ENCODE measurements around the gene KLC4.

KLC4 gene

DNA sequence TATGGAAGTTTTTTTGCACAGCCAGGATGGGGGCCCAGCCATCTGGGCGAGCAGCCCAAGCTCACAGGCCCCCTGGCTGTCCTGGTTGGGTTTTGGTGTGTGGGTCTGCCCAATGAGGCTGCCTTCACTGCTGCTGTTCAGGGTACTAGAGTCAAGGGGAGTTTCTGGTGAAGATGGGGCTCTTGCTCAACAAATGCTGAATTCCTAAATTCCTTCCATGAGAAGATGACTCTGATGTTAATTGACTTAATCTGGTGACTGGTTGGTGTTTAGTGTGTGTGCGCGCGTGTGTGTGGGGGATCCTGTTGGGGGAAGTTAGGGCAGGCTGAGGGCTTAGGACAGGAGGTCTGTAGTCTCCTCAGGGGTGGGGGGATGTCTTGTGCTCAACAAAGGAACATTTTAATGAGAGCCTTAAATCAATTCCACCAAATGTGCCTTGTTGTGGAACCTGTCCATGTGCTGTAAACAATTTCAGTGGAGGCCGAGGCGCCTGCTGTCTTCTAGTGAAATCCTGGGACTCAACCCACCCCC lies 18.6 kb downstream of the KLC4 start:
- no peak for TF ChIP-seq CREB1 (IDR thresholded peaks at IDR 0.05; ENCODE audit: low read depth)
- TF ChIP-seq NFIC (IDR thresholded peaks at IDR 0.05), result no peak
- no peak for TF ChIP-seq EGR1 (IDR thresholded peaks at IDR 0.05)

DNA sequence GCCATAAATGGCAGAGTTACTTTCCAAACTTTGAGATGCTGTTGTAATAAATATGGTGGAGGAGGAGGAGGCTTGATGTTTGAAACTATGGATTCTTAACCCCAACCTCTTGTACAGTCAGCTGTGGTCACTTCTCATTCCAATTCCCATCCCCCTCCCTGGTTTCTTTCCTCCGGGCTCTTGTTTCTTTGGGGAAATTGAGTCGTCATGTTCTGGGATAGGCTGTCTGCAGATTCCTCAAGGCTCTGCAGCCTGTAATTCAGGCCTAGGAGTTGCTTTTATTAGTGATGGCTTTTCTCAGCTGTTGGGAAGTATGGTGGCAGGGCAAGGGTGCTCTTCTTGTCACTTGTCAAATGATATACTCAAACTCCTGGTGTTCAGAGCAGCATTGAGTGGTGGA lies 19.3 kb downstream of the KLC4 start:
- TF ChIP-seq EP300 (IDR thresholded peaks at IDR 0.05; ENCODE audit: borderline replicate concordance), result no peak

DNA sequence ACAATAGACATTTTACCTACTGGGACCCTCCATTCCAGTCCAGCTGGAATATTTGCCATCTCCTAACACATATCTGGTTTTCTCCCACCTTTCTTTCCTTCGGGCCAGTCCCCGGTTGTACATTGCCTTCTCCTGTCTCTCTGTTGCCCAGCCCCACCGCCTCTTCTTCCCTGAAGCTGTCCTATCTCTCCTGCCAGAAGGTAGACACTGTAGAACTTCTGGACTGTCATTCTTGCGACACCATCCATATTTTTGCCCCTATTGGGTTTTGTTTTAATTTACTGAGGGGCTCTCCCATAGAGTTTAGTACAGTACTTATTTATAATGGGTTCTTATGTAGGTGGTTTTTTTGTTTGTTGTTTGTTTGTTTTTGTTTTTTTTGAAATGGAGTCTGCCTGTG lies 21.6 kb downstream of the KLC4 start:
- no peak for TF ChIP-seq EGR1 (IDR thresholded peaks at IDR 0.05)
- no peak for TF ChIP-seq EP300 (IDR thresholded peaks at IDR 0.05; ENCODE audit: borderline replicate concordance)
- no peak for TF ChIP-seq YY1 (IDR thresholded peaks at IDR 0.05; ENCODE audit: low read depth)
- TF ChIP-seq TCF12 (IDR thresholded peaks at IDR 0.05; ENCODE audit: low read depth), result no peak
- TF ChIP-seq FOXM1 (IDR thresholded peaks at IDR 0.05; ENCODE audit: borderline replicate concordance, low read depth), result no peak
- no peak for TF ChIP-seq RAD21 (IDR thresholded peaks at IDR 0.05; ENCODE audit: low read depth)
- TF ChIP-seq, protein P1, sequence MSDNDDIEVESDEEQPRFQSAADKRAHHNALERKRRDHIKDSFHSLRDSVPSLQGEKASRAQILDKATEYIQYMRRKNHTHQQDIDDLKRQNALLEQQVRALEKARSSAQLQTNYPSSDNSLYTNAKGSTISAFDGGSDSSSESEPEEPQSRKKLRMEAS (IDR thresholded peaks at IDR 0.05), result no peak

DNA sequence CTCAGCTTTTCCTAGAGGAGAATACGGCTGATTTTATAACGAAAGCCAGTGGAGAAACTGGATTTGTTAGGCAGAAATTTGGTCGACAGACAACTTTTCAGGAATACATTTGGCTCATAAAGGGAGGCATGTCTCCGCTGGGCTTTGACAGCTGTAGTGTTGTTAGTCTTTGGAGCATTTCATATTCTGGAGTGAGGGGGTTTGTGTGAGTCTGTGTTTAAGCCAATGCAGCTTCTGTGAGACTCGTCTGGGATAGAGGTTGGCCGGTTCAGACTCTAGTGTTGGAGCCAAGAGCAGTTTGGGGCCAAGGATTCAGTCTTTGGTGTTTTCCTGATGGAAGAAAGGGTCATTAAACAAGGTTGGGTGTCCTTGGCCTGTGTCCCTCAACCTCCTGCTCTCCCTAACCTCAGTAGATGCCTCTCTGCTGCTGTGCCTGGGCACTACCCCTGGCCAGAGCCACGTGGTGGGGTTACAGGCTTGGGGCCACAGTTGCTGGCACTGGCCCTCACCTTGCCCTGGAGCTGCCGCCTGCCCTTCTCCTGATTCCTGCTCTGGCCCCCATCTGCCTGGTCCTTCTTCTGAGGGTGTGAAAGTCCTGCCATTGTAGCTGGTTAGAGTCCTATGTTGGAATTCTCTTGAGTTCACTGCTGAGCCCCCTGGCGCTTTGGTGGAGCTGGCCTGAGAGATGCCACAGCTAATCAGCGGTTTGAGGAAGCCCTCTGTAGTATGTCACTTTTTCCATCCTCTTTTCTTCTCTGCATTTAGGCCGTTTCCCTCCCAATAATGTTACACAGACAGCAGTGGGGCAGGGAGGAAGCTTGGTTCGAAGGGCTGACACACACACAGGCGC lies 23.6 kb downstream of the KLC4 start:
- TF ChIP-seq FOXM1 (IDR thresholded peaks at IDR 0.05; ENCODE audit: borderline replicate concordance, low read depth), result no peak
- TF ChIP-seq EP300 (IDR thresholded peaks at IDR 0.05; ENCODE audit: borderline replicate concordance), result no peak
- TF ChIP-seq TCF12 (IDR thresholded peaks at IDR 0.05; ENCODE audit: low read depth), result no peak
- no peak for TF ChIP-seq CEBPB (IDR thresholded peaks at IDR 0.05)

DNA sequence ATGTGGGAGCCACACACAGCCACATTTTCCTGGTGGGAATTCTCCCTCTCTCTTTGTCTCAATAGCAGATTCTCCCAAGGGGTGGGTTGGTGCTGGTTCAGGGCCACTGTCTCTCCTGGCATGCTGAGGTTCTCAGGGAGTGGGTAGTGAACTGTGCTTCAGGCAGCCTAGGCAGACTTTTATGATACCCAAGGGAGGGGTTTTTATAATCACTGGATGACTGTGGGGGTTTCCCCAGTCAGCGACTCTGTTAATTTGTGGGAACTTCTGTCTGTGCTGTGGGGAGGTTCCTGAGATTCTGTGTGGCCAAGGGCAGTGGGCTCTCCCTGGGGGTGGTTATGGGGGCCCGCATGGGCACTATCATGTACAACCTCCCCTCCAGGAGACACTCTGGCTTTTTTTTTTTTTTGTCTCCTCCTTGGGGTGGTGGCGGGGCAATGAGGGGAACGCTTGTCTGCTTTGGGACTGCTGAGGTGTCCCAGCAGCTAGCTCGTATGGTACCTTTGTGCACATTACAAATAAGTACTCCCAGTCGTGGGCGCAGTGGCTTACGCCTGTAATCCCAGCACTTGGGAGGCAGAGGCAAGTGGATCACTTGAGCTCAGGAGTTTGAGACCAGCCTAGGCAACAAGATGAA lies 26.7 kb downstream of the KLC4 start:
- TF ChIP-seq, protein P1 (IDR thresholded peaks at IDR 0.05), result no peak
- TF ChIP-seq TAF1 (IDR thresholded peaks at IDR 0.05; ENCODE audit: low read depth), result no peak
- TF ChIP-seq TEAD4 (IDR thresholded peaks at IDR 0.05), result no peak
- no peak for TF ChIP-seq ZBTB7A (IDR thresholded peaks at IDR 0.05; ENCODE audit: low read depth)
- no peak for TF ChIP-seq EGR1 (IDR thresholded peaks at IDR 0.05)
- no peak for TF ChIP-seq CREB1 (IDR thresholded peaks at IDR 0.05; ENCODE audit: low read depth)
- TF ChIP-seq CEBPB (IDR thresholded peaks at IDR 0.05), result no peak
- TF ChIP-seq FOXM1 (IDR thresholded peaks at IDR 0.05; ENCODE audit: borderline replicate concordance, low read depth), result no peak
- no peak for TF ChIP-seq RAD21 (IDR thresholded peaks at IDR 0.05; ENCODE audit: low read depth)
- no peak for TF ChIP-seq NFIC (IDR thresholded peaks at IDR 0.05)
- TF ChIP-seq EP300 (IDR thresholded peaks at IDR 0.05; ENCODE audit: borderline replicate concordance), result no peak
- TF ChIP-seq, protein P2, sequence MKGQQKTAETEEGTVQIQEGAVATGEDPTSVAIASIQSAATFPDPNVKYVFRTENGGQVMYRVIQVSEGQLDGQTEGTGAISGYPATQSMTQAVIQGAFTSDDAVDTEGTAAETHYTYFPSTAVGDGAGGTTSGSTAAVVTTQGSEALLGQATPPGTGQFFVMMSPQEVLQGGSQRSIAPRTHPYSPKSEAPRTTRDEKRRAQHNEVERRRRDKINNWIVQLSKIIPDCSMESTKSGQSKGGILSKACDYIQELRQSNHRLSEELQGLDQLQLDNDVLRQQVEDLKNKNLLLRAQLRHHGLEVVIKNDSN (IDR thresholded peaks at IDR 0.05), result no peak
- TF ChIP-seq TCF12 (IDR thresholded peaks at IDR 0.05; ENCODE audit: low read depth), result no peak
- TF ChIP-seq, protein P3, sequence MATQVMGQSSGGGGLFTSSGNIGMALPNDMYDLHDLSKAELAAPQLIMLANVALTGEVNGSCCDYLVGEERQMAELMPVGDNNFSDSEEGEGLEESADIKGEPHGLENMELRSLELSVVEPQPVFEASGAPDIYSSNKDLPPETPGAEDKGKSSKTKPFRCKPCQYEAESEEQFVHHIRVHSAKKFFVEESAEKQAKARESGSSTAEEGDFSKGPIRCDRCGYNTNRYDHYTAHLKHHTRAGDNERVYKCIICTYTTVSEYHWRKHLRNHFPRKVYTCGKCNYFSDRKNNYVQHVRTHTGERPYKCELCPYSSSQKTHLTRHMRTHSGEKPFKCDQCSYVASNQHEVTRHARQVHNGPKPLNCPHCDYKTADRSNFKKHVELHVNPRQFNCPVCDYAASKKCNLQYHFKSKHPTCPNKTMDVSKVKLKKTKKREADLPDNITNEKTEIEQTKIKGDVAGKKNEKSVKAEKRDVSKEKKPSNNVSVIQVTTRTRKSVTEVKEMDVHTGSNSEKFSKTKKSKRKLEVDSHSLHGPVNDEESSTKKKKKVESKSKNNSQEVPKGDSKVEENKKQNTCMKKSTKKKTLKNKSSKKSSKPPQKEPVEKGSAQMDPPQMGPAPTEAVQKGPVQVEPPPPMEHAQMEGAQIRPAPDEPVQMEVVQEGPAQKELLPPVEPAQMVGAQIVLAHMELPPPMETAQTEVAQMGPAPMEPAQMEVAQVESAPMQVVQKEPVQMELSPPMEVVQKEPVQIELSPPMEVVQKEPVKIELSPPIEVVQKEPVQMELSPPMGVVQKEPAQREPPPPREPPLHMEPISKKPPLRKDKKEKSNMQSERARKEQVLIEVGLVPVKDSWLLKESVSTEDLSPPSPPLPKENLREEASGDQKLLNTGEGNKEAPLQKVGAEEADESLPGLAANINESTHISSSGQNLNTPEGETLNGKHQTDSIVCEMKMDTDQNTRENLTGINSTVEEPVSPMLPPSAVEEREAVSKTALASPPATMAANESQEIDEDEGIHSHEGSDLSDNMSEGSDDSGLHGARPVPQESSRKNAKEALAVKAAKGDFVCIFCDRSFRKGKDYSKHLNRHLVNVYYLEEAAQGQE (IDR thresholded peaks at IDR 0.05; ENCODE audit: low read depth), result no peak
- TF ChIP-seq YY1 (IDR thresholded peaks at IDR 0.05; ENCODE audit: low read depth), result no peak

DNA sequence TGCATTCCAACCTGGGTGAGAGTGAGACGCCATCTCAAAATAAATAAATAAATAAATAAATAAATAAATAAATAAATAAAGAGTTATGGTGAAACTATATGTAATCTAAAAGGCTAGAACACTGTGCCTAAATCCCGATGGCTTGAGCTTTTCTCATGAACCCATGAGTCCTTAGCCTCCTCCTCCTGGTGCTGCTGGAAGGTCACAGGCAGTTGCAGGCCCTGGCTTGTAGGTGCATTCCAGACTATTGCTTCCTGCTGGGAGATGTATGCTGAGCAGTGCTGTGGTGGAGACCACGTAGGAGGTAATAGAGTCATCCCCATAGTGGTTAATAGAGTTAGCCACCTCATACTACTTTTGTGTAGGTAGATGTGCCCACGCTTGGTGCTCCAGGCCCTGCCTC lies 29.2 kb downstream of the KLC4 start:
- no peak for TF ChIP-seq EP300 (IDR thresholded peaks at IDR 0.05; ENCODE audit: borderline replicate concordance)
- TF ChIP-seq FOXM1 (IDR thresholded peaks at IDR 0.05; ENCODE audit: borderline replicate concordance, low read depth), result no peak
- TF ChIP-seq, protein P2 (IDR thresholded peaks at IDR 0.05), result no peak
- TF ChIP-seq CREB1 (IDR thresholded peaks at IDR 0.05; ENCODE audit: low read depth), result no peak
- TF ChIP-seq, protein P1 (IDR thresholded peaks at IDR 0.05), result no peak
- TF ChIP-seq TCF12 (IDR thresholded peaks at IDR 0.05; ENCODE audit: low read depth), result no peak

DNA sequence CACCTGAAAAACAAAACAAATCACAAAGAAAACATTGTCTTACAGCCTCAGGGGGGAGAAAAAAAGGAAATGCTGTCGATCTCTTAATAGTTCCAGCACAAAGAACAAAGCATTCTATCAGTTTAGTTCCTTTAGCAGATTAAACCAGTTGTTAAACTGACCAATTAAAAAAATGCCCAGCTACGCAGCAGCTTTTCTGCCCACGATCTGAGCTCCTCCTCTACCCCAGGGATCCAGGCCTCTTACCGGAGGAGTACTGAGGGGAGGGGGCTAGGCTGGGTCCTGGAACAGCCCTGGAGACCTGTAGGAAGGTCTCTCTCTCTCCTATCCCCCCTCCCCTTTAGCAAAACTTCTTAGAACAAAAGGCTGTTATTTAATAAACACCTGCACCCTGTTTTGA lies 30.0 kb downstream of the KLC4 start:
- TF ChIP-seq TCF12 (IDR thresholded peaks at IDR 0.05; ENCODE audit: low read depth), result no peak
- no peak for TF ChIP-seq NFIC (IDR thresholded peaks at IDR 0.05)
- no peak for TF ChIP-seq FOXM1 (IDR thresholded peaks at IDR 0.05; ENCODE audit: borderline replicate concordance, low read depth)
- no peak for TF ChIP-seq YY1 (IDR thresholded peaks at IDR 0.05; ENCODE audit: low read depth)
- TF ChIP-seq, protein P3 (IDR thresholded peaks at IDR 0.05; ENCODE audit: low read depth), result no peak
- TF ChIP-seq, protein P1 (IDR thresholded peaks at IDR 0.05), result no peak
- no peak for TF ChIP-seq EP300 (IDR thresholded peaks at IDR 0.05; ENCODE audit: borderline replicate concordance)
- TF ChIP-seq TEAD4 (IDR thresholded peaks at IDR 0.05), result no peak
- TF ChIP-seq, protein P2 (IDR thresholded peaks at IDR 0.05), result no peak
- TF ChIP-seq TAF1 (IDR thresholded peaks at IDR 0.05; ENCODE audit: low read depth), result no peak
- TF ChIP-seq EGR1 (IDR thresholded peaks at IDR 0.05), result no peak
- TF ChIP-seq CREB1 (IDR thresholded peaks at IDR 0.05; ENCODE audit: low read depth), result no peak
- TF ChIP-seq RAD21 (IDR thresholded peaks at IDR 0.05; ENCODE audit: low read depth), result no peak
- TF ChIP-seq CEBPB (IDR thresholded peaks at IDR 0.05), result no peak
- no peak for TF ChIP-seq ZBTB7A (IDR thresholded peaks at IDR 0.05; ENCODE audit: low read depth)
